ENCODE results near the gene ACO2.
"Not testable (repeated sequence)": the region's sequence is repeated elsewhere in the genome, so short reads cannot be mapped to it uniquely, and the experiment has no call there.

Gene ACO2

DNA sequence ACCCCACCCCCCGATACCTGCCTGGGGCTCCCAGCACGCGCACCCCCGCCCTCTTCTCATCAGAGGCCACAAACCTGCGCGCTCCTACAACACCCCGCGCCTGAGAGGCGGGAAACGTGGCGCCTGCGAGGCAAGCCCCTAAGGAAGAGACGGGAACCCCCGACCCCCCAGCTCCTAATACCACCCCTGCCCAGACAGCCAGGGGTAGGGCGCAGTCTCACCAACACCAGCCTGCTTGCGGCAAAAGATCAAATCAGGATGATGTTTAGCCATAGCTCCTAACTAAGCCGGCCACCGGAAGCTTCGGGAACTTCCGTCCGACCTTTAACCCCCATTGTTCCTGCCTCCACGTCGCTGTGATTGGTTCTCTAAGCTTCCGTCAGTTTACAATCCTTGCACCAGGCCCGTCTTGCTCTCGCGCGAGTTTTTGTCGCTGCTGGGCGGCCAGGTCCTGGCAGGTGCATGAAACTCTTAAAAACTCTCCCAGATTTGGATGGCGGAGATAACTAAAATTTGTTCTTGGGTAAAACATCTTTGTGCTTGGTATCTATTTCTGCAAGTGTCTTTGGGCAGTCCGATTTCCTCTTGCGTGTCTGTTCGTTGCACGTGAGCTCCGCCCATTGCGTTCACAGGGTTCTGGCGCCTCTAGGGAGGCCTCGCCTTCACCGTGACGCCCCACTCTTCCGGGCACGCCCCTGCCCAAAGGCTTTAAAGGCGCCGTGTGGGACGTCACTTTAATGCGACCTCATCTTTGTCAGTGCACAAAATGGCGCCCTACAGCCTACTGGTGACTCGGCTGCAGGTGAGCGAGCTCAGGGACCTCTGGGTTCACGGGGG, at the start of gene ACO2, which contains the start of gene PHF5A:
ACO2 (plus strand) TSS at position 737 of the 837 bp plus-strand sequence; CDS start at position 767, 30 bp downstream.
PHF5A (minus strand) TSS at position 312 of the 837 bp plus-strand sequence; CDS start at position 273, 39 bp downstream.
- peak; percentile 98 for DNase-seq (ENCODE audit: low spot score)

DNA sequence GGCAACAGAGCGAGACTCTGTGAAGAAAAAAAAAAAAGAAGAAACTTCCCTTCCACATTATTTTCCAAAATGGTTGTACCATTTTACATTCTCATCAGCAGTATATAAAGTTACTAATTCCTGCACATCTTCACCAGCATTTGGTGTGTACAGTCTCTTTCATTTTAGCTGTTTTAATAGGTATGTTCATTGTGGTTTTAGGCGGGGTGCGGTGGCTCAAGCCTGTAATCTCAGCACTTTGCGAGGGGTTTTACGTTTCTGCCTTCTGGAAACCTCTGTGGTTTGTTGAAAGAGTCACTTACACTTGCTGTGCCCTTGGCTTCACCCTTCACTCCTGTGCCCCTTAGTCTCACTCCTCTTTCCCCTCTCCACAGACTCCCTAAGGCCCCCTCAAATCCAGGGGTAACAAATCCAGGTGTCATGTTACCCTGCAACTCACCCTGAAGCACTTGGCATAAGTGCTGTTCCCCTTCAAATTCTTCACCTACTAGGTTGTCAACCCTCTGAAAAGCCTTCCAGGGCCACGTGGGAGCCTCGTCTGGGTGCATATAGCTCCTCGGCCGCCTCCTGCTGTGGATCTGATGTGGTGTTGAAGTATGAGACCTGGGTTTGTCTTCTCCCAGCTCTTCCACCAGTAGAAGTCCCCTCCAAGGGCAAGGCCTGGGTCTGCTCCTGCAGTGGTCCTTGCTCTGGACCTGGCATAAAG, 43.1 kb upstream of the ACO2 start:
- no peak for DNase-seq (ENCODE audit: low spot score)

DNA sequence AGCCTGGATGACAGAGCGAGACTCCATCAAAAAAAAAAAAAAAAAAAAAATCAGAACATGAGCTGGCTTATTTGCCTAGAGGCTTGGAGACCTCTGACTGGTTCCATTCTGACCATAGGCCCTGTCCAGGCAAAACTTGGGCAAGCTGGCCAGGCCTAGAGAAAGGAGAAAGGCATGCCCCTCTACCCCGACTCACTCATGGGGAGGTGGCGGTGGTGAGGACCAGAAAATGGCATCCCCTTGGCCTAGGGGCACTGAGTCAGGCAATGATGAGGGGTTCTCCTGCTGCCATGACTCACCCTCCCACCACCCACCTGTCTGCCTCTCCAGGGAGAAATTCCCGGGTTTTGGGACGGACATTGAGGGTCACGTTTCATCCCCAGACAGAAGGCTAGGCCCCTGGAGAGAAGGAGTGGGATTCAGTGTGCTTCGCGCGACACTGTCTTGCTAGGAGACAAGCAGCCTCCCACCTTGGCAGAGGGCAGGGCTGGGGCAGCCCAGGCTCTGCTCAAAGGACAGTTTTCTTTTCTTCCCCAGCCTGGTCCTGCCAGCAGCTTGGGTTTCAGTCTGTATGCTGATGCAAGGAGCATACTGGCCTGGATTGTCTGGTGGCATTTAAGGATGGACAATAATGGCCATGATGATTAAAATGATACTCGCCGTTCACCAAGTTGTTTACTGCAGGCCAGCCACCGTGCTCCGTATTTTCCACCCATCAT, 39.5 kb upstream of the ACO2 start:
- peak; percentile 52 for DNase-seq (ENCODE audit: low spot score)

DNA sequence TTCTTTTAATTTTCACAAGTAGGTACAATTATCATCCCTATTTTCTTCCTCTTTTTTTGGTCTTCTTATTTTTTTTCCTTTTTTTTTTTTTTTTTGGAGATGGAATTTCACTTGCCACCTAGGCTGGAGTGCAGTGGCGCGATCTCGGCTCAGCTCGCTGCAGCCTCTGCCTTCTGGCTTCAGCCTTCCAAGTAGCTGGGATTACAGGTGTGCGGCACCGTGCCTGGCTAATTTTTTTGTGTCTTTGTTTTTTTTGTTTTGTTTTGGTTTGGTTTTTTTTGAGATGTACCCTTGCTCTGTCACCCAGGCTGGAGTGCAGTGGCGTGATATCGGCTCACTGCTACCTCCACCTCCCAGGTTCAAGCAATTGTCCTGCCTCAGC, 39.0 kb upstream of the ACO2 start:
- no peak for DNase-seq (ENCODE audit: low spot score)

DNA sequence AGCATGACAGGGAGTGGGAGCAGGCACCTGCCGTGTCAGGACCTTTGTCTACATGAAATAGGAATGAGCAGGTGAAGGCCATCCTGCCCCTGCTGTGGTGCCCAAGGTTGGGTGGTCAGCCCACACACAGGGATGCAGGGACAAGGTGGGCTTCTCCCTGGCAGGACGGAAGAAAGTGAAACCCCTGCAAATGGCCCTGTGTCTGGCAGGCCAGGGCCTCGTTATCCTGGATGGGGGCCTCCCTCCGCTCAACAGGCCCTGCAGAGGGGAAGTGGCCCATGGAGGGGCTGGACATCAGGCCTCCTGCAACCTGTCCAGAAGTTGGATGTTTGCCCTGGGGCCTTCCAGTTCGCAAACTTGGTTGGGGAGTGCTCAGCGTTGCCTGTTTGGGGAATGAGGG, 37.3 kb upstream of the ACO2 start:
- no peak for DNase-seq (ENCODE audit: low spot score)

DNA sequence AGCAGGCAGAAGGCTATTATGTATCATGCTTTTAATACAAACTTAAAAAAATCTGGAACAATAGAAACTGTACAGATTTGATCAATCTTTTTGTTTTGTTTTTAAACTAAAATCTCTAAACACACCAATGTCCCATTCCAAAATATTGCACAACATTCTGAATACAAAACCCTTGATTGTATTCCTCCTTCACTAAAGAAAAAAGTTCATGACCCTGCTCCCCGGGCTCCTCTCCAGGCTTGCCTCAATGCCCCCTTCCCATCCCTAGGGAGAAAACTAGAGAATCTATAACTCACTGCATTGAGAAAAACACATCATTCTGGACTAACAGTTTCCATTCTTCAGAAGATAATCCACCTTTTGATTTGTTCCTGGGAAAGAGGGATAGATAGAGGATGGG, 35.4 kb upstream of the ACO2 start:
- DNase-seq (ENCODE audit: low spot score) = not testable (repeated sequence)

DNA sequence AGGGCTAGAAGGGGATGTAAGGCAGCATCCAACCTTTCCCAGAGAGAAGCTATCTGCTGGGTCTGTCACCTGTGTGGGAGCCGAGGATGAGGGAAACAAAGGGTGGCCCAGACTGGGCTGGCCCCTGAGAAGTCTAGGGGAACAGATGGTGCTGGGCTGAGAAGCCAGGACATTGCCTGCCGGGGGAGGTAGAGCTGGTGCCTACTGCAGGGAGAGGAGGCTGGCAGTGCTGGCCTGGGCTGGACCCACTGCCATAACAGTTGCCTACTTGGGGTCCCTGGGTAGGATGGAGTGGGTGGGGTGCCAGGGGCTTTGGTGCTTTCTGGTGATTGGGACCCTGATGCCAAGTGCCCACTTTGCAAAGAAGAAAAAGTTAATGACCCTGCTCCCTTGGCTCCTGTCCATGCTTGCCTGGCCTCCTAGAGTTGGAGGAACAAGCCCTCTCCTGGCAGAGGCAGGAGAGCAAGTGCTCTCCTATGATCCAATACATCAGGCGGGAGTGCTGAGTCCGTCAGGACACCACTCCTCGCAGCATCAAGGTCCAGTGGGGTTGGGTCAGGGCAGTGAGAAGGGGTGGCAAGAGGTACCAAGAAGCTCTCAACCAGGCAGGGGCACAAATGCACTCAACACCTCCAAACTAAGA, 34.4 kb upstream of the ACO2 start:
- DNase-seq (ENCODE audit: low spot score) = not testable (repeated sequence)

DNA sequence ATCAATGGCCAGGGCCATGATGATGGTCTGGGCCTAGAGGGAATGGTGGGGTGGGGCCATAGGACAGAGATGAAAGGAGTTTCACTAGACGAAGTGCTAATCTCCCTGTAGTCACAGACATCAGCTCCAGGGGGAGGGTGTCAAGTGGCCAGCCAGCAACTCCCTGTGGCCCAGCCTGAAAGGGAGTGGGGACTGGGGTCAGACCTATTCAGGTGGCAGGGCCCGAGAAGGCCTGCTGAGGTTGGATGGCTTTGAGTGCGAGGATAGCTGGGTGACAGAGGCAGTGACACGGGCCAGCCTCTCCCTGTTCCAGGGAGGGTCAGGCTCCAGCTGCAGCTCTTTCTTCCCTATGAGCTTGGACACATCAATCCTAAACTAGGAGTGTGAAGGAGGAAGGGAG, 33.4 kb upstream of the ACO2 start:
- DNase-seq (ENCODE audit: low spot score) = no peak

DNA sequence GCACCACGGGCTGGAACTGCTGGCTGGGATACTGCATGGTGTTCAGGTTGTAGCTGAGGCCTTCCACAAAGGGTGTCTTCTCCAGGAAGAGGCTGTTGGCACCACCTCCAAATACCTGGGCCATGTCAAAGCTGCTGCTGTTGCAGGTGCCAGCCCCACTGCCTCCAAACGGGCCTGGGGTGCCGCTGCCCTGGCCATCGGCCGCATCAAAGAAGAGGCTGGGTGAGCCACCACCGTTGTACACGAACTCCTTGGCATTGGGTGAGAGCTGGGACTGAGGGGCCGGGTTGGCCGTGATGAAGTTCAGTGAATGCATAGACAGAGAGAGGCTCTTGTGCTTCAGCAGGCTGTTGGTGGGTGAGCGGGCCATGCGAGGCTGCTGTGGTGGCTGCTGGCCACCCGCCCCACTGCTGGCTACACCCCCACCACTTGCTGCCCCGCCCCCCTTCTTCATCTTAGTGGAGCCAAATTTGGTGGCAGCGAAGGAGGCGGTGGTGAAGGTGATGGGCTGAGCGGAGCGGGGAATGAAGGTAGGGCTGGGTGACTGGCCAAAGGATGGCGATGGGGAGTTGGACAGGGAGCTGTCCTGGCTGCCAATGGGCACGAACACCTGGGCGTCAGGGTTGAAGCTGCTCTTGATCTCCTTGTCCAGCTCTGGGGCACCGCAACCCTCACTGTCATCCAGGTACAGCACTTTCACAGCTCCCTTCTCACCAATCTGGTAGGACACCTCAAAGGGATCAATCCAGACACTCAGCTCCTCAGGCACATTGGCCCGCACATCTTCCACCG, 32.4 kb upstream of the ACO2 start:
- no peak for DNase-seq (ENCODE audit: low spot score)

DNA sequence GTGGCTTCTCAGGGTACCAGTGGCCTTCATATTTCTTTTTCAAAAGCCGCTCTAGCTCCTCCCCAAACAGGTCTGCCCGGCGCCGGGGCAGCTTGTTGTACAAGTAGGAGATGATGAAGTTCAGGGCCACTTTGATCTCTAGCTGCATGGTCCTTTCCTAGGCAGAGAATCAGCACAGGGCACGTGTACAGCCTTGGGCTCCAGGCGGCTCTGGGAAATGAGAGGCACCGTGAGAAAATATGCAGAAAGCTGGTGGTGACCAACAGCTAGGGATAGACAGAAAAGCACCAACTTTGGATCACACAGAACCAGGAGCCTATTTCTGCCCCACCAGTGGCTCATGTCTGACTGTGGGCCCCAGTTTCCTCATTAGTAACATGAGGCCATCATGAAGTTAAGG, 31.7 kb upstream of the ACO2 start:
- no peak for DNase-seq (ENCODE audit: low spot score)

DNA sequence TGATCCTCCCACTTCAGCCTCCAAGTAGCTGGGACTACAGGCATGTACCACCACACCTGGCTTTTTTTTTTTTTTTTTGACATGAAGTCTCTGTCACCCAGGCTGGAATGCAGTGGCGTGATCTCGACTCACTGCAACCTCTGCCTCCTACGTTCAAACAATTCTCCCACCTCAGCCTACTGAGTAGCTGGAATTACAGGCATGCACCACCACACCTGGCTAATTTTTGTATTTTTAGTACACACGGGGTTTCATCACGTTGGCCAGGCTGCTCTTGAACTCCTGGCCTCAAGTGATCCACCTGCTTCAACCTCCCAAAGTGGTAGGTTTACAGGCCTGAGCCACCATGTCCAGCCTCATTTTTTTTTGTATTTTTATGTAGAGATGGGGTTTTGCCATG, 28.4 kb upstream of the ACO2 start:
- DNase-seq (ENCODE audit: low spot score) = not testable (repeated sequence)

DNA sequence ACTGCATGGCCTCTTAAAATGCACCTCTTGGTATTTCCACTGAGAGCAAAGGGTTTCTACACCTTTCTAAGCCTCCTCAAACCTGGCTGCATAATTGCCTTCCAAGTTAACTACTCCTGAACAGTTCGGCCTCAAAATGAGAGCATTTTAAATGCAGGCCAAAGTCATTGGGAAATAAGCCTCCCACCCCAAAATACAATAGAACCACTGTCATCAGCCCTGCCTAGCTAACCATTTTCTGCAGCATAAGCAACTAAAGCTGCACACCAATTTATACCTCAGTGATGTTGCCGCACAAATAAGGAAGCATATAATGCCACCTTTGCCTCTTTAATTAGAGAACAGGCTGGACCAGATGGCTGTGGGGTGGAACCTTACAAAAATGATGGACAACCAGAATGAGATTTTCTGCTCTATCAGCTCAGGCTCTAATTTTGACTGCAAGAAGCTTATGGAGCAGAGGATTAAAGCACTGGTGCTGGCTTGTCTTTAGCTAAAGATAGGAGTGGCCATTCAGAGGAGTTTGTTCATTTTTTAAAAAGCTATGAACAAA, 26.6 kb upstream of the ACO2 start:
- DNase-seq (ENCODE audit: low spot score) = no peak

DNA sequence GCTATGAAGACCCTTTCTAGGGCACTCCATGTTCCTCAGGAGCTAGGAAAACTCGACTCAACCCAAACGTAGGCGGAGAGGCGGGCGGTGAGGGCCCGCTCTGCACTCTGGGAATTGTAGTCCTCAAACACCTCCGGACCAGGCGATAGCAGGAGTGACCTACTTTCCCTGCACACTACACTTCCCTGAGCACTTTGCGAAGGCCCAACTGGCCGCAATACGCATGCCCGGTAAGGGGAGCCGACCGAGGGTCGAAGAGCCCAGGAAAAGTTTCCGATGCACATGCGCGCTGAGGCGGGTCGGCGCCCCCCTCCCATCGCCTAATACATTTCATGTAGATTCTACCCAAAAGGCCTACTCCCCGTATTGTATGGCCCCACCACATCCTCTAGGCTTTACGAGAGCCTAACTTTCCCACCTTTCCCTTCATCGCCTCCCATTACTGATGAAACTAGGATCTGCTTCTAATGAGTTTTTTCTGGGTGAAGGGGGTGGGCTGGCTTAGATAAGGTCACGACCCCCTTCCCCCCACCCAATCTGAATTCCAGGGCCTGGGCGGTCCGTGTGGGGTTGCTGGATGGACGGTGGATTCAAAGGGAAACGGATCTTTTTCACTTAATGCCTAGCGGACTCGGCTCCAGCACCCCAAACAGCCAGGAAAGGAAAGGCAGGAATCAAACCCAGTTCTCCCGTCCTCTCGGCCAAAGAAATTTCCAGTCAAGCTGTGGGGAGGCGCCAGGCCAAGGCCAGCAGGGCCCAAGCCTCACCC, 24.4 kb upstream of the ACO2 start:
- peak; percentile 99 for DNase-seq (ENCODE audit: low spot score)

DNA sequence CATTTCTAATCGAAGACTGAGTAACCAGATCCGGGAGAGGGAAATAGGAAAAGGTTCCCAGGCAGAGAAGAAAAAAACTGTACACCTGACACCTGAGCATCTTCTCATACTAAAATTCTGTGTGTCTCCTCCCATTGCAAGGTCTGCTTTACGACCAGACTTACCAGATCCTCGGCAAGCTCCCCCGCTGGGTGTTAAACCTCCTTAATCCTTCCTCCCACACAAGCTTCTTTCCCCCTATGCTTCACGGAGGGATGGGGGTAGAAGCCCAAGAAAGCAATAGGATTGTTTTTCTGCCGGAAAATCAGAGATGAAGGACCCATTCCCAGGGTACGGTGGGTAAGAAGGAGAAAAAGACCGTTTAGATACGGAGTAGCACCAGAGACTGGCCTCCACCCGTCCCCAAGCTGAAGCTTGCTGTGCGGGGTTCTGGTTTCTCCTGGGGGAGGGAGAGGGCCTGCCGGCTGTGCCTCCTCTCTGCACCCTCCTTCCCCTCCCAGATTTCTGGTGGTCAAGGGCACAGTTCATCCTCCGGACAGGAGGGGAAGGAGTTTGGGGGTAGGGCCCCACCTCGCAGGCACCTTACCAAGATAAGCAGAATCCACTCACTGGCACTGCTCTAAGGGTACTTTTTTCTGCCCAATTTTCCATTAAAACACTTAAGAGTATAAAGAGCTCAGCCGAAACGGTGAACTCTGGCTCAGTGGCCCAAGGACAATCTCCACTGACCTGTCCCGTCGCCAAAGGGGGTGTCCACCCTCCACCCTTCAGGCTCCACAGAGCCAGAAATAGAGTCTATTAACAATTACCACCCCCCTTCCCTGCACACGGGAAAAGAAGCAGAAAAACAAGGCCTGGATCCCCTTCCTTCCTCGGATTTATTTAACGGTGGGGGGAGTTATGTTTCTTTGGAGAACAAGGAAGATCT, 23.5 kb upstream of the ACO2 start:
- DNase-seq (ENCODE audit: low spot score) = peak; percentile 63

DNA sequence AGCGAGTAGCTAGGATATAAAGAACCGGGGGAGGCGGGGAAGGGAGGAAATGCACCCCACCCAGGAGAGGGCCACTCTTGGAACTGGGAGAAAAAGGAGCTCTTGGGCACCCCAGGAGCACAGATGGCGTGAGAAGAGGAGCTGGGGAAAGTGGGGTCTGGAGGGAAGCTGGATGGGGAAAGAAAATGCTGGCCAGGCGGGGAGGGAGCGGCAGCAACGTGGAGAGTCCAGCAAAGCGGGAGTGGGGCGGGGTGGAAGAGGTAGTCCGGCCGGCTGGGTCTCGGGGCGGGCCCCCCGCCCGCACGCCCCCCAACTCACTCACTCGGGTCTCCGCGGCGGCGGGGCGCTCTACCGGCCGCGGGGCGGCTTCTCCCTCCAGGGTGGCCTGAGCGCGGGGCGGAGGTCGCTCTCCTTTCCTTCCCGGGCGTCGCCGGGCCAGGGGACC, 22.8 kb upstream of the ACO2 start:
- DNase-seq (ENCODE audit: low spot score) = no peak

DNA sequence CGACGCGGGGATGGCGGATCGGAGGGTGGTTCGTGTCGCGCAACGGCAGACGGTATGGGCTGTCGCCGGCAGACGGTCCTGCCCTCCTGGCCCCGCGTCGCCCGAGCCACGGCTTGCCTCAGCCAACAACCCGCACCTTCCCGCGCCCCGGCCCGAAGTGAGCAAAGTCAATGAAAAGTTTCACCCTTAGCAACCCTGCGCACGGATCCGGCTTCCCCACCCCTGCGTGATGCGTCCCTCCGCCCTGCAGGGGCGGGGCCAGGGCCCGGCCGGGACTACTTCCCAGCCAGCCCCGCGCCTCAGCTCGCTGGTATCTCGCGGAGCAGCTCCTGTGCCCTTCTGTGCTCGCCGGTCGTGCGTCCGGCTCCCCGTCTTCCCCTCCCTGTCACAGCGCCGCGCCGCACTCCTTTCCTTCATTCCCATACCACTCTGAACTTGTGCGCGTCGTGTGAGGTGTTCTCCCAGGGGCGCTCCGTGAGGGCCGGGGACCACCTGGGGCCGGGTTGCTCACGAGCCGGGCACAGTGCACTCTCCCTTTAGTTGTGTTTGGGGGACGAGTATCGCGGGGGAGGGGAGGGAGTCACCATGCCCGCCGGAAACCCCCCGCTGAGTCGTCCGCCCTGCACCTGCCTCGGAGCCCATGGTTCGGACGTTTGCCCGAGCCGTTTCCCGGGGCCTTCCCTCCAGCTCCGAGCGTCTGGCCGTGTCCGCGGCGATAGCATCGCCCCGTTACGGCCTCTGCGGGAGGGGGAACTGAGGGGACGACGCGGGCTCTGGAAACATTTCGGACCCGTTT, 22.1 kb upstream of the ACO2 start, which contains the start of gene TOB2:
TOB2 (minus strand) TSS at position 163 of the 796 bp plus-strand sequence. CDS start 9,456 bp downstream, outside the sequence.
- peak; percentile 96 for DNase-seq (ENCODE audit: low spot score)

DNA sequence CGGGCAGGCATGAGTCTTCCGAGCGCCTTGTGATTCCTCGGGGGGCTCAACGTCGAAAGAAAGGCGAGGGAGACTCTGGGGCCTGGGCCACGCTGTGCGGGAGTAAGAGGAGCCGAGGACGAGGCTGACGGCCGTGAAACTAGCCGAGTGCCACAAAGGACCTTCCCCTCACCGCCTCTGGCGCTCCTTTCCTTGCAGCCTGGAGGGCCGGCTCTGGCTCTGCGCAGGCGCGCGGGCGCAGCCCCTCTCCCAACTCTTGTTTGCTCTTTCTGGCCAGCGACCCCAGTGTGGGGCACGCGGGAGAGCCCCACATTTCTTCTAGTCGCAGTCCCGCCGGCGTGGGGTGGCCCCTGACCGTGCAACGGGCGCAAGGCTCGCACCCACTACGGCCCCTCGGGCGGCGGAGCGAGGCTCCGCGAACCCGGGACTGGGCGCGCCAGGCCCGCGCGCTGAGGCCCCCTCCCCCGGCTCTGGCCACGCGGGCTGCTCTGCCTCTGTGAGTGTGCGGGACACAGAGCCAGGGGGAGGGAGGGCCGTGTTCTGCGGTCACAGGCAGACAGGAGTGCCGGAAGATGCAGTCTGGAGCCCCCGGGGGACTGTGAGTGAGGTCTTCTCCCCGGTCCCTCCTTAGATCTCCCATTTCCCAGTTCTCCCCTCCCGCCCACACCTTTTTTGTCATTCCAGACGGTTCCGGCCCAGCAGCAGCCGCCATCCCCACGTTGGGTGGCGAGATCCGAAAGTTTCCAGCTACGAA, 21.3 kb upstream of the ACO2 start:
- DNase-seq (ENCODE audit: low spot score) = peak; percentile 77

Measured in RKO (cell line).